HepG2 (cell line): ENCODE results near the gene JMJD8. TPM values are rescaled to one million over a fixed set of nuclear protein-coding genes. Genes with fewer than 3 reads are reported as not detected.

Experiments
- BCL6 ChIP-seq: IDR thresholded peaks from 2 replicates; pipeline ENCODE4 v1.6.1; 2016; ENCODE audit warnings: missing genetic modification reagents, missing compliant biosample characterization
- DNMT3B ChIP-seq: conservative IDR thresholded peaks from 2 replicates; pipeline ENCODE4 v1.6.1; 2016; ENCODE audit warnings: missing biosample characterization, control low read depth
- KAT8 ChIP-seq: IDR thresholded peaks from 2 replicates; pipeline ENCODE4 v1.6.1; 2016; ENCODE audit warnings: missing genetic modification reagents, missing compliant biosample characterization
- MATR3 ChIP-seq: sonication (generic); formaldehyde crosslinking; IDR thresholded peaks from 2 replicates; pipeline ENCODE4 v1.4.0; 2020; ENCODE audit warnings: missing genetic modification reagents
- MTA1 ChIP-seq: sonication (generic); formaldehyde crosslinking; IDR thresholded peaks from 2 replicates; pipeline ENCODE4 v1.4.0; 2020; ENCODE audit warnings: missing genetic modification reagents, mild to moderate bottlenecking, borderline replicate concordance
- SALL1 ChIP-seq: sonication (generic); formaldehyde crosslinking; IDR thresholded peaks from 2 replicates; pipeline ENCODE4 v1.8.0; 2022; ENCODE audit warnings: mild to moderate bottlenecking, missing genetic modification reagents
- TBL1XR1 ChIP-seq: fragments of 150-350 bp; IDR thresholded peaks from 2 replicates; pipeline ENCODE4 v1.6.1; 2014; ENCODE audit warnings: borderline replicate concordance, low read length; ENCODE audit not compliant: partially characterized antibody
- TP53 ChIP-seq: sonication (generic); formaldehyde crosslinking; conservative IDR thresholded peaks from 2 replicates; pipeline ENCODE4 v1.4.0; 2020; ENCODE audit warnings: missing genetic modification reagents
- YY1 ChIP-seq: IDR thresholded peaks from 2 replicates; pipeline ENCODE4 v1.6.1; 2011; ENCODE audit warnings: low read length, low read depth, moderate library complexity, mild to moderate bottlenecking; ENCODE audit not compliant: insufficient read depth, insufficient replicate concordance
- ZNF205 ChIP-seq: IDR thresholded peaks from 2 replicates; pipeline ENCODE4 v1.6.1; 2018; ENCODE audit warnings: missing biosample characterization, missing genetic modification reagents
- ZNF263 ChIP-seq: sonication (generic); formaldehyde crosslinking; IDR thresholded peaks from 2 replicates; pipeline ENCODE4 v1.4.0; 2020; ENCODE audit warnings: missing genetic modification reagents
- ZNF724P ChIP-seq: sonication (generic); formaldehyde crosslinking; IDR thresholded peaks from 2 replicates; pipeline ENCODE4 v1.8.0; 2022; ENCODE audit warnings: missing genetic modification reagents, borderline replicate concordance
- polyA plus RNA-seq, 8 experiments: library from polyadenylated mRNA; depleted of rRNA in 3 of 8; stranded (reverse) in 7 of 8; unstranded in 1 of 8; fragments of >200 nt; fragmentation: Illumina TruSeq in 4 of 8; extraction: Trizol in 4 of 8; gene quantifications; 2 replicates each; pipeline versions ENCODE4 v1.2.1 to v1.2.3, GENCODE V29; 2011 to 2016; ENCODE audit warnings: low read depth in 4 of 8, missing spikeins in 1 of 8, mixed read lengths in 1 of 8; ENCODE audit not compliant: insufficient read depth in 1 of 8
- total RNA-seq, 5 experiments: library from RNA; depleted of rRNA; stranded (reverse); fragments of >200 nt; fragmentation: Illumina TruSeq; extraction: Trizol; gene quantifications; 2 replicates each; pipeline ENCODE4 v1.2.3, GENCODE V29; 2016; ENCODE audit warnings: low read depth in 1 of 5
- TF ChIP-seq, protein P1 (sequence below): sonication (generic); formaldehyde crosslinking; IDR thresholded peaks from 2 replicates; pipeline ENCODE4 v1.4.0; 2020; ENCODE audit warnings: low read depth, mild to moderate bottlenecking, missing genetic modification reagents
- TF ChIP-seq, protein P2 (sequence below): sonication (generic); formaldehyde crosslinking; IDR thresholded peaks from 2 replicates; pipeline ENCODE4 v1.4.0; 2020; ENCODE audit warnings: missing genetic modification reagents
- TF ChIP-seq, protein P3 (sequence below): IDR thresholded peaks from 2 replicates; pipeline ENCODE4 v1.6.1; 2012; ENCODE audit warnings: low read depth, low read length, improper control_type of control experiment
- TF ChIP-seq, protein P4 (sequence below): sonication (generic); formaldehyde crosslinking; IDR thresholded peaks from 2 replicates; pipeline ENCODE4 v1.5.0; 2020; ENCODE audit warnings: mild to moderate bottlenecking, missing genetic modification reagents
- TF ChIP-seq, protein P5 (sequence below): IDR thresholded peaks from 2 replicates; pipeline ENCODE4 v1.6.1; 2016; ENCODE audit warnings: missing biosample characterization, missing genetic modification reagents, low read depth

The JMJD8 gene
- total and polyA plus RNA-seq, 2 of the 13 experiments (the other 11 are each of a cell fraction or from before 2014, with no cell fraction given): 2.6 to 11.8 TPM

DNA sequence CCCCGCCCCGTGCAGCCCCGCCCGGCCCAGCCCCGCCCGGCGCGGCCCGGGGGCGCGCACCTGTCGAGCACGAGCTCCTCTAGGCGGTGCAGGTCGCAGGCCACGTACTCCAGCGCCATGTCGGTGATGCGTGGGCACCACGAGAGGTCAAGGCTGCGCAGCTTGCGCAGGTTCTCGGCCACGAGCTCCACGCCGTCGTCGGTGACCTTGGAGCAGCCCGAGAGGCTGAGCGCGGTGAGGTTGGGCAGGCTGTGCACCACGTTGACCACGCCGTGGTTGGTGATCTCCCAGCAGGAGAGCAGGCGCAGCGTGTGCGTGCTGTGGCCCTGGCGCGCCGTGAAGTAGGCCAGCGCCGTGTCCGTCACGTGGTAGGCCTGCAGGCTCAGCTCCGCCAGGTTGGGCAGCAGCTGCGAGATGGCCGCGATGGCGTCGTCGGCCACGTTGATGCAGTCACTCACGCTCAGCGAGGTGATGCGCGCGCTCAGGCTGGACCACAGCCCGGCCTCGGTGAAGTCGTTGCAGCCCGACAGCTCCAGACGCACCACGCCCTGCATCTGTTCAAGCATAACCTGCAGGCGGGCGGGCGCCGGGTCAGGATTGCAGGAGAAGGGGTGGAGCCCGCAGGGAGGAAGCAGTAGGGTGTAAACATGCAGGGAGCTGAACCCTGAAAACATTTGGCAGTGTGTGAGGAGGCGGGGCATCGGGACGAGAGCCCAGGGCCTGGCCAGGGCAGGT lies 11.4 kb upstream of the JMJD8 start (continued):
- TF ChIP-seq ZNF724P (CRISPR knock-in tag): peak; percentile 86
- TF ChIP-seq ZNF263 (CRISPR knock-in tag): no peak
- TF ChIP-seq MATR3: no peak
- peak; percentile 15 for TF ChIP-seq YY1
- TF ChIP-seq, protein P1, sequence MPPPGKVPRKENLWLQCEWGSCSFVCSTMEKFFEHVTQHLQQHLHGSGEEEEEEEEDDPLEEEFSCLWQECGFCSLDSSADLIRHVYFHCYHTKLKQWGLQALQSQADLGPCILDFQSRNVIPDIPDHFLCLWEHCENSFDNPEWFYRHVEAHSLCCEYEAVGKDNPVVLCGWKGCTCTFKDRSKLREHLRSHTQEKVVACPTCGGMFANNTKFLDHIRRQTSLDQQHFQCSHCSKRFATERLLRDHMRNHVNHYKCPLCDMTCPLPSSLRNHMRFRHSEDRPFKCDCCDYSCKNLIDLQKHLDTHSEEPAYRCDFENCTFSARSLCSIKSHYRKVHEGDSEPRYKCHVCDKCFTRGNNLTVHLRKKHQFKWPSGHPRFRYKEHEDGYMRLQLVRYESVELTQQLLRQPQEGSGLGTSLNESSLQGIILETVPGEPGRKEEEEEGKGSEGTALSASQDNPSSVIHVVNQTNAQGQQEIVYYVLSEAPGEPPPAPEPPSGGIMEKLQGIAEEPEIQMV: peak; percentile 42; the same call in 1 of the 2 replicates
- TF ChIP-seq, protein P2, sequence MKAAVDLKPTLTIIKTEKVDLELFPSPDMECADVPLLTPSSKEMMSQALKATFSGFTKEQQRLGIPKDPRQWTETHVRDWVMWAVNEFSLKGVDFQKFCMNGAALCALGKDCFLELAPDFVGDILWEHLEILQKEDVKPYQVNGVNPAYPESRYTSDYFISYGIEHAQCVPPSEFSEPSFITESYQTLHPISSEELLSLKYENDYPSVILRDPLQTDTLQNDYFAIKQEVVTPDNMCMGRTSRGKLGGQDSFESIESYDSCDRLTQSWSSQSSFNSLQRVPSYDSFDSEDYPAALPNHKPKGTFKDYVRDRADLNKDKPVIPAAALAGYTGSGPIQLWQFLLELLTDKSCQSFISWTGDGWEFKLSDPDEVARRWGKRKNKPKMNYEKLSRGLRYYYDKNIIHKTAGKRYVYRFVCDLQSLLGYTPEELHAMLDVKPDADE (CRISPR knock-in tag): no peak
- 0 out of 2 replicates have a peak, but pooled peaks have one; percentile 52 for TF ChIP-seq ZNF205 (CRISPR knock-in tag)
- no peak for TF ChIP-seq TBL1XR1
- no peak for TF ChIP-seq TP53 (CRISPR knock-in tag)
- TF ChIP-seq, protein P3, sequence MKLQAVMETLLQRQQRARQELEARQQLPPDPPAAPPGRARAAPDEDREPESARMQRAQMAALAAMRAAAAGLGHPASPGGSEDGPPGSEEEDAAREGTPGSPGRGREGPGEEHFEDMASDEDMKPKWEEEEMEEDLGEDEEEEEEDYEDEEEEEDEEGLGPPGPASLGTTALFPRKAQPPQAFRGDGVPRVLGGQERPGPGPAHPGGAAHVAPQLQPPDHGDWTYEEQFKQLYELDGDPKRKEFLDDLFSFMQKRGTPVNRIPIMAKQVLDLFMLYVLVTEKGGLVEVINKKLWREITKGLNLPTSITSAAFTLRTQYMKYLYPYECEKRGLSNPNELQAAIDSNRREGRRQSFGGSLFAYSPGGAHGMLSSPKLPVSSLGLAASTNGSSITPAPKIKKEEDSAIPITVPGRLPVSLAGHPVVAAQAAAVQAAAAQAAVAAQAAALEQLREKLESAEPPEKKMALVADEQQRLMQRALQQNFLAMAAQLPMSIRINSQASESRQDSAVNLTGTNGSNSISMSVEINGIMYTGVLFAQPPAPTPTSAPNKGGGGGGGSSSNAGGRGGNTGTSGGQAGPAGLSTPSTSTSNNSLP: no peak
- TF ChIP-seq KAT8: no peak
- TF ChIP-seq, protein P4, sequence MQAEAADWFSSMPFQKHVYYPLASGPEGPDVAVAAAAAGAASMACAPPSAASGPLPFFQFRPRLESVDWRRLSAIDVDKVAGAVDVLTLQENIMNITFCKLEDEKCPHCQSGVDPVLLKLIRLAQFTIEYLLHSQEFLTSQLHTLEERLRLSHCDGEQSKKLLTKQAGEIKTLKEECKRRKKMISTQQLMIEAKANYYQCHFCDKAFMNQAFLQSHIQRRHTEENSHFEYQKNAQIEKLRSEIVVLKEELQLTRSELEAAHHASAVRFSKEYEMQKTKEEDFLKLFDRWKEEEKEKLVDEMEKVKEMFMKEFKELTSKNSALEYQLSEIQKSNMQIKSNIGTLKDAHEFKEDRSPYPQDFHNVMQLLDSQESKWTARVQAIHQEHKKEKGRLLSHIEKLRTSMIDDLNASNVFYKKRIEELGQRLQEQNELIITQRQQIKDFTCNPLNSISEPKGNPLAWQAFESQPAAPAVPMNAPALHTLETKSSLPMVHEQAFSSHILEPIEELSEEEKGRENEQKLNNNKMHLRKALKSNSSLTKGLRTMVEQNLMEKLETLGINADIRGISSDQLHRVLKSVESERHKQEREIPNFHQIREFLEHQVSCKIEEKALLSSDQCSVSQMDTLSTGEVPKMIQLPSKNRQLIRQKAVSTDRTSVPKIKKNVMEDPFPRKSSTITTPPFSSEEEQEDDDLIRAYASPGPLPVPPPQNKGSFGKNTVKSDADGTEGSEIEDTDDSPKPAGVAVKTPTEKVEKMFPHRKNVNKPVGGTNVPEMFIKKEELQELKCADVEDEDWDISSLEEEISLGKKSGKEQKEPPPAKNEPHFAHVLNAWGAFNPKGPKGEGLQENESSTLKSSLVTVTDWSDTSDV (CRISPR knock-in tag): no peak
- peak; percentile 79 for TF ChIP-seq SALL1 (CRISPR knock-in tag)
- TF ChIP-seq BCL6 (CRISPR knock-in tag): no peak
- TF ChIP-seq, protein P5, sequence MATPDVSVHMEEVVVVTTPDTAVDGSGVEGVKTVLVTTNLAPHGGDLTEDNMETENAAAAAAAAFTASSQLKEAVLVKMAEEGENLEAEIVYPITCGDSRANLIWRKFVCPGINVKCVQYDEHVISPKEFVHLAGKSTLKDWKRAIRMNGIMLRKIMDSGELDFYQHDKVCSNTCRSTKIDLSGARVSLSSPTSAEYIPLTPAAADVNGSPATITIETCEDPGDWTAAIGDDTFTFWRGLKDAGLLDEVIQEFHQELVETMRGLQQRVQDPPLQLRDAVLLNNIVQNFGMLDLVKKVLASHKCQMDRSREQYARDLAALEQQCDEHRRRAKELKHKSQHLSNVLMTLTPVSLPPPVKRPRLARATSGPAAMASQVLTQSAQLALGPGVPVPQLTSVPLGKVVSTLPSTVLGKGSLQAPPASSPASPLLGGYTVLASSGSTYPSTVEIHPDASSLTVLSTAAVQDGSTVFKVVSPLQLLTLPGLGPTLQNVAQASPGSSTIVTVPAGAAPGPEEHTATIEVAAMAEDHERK: no peak
- peak; percentile 32; the same call in 1 of the 2 replicates for TF ChIP-seq MTA1 (CRISPR knock-in tag)
- TF ChIP-seq DNMT3B (CRISPR knock-in tag): no peak
